ENCODE data around the gene SEPHS2.
"Not testable (repeated sequence)": the region's sequence is repeated elsewhere in the genome, so short reads cannot be mapped to it uniquely, and the experiment has no call there.

Gene SEPHS2

DNA sequence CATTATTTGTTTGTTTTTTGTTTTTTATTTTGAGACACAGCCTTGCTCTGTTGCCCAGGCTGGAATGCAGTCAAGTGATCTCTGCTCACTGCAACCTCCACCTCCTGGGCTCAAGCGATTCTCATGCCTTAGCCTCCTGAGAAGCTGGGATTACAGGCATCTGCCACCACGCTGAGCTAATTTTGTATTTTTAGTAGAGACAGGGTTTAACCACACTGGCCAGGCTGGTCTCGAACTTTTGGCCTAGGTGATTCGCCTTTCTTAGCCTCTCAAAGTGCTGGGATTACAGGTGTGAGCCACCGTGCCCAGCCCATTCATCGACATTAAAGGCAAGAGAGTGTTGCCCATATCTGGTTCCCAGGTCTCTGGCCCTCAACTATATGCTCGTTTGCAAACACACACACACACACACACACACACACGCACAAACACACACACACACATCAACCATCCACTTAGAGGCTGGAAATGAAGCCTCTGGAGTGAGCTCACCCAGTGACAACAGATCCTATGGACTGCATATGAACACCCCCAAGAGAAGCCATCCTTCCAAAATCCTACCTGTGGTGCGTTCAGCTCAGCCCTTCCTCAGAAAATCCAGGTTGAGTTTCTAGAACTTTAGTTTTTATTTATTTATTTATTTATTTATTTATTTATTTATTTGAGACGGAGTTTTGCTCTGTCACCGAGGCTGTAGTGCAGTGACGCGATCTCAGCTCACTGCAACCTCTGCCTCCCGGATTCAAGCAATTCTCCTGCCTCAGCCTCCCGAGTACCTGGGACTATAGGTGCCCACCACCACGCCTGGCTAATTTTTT lies 12.3 kb upstream of the SEPHS2 start (continued):
- TF ChIP-seq, protein P1, sequence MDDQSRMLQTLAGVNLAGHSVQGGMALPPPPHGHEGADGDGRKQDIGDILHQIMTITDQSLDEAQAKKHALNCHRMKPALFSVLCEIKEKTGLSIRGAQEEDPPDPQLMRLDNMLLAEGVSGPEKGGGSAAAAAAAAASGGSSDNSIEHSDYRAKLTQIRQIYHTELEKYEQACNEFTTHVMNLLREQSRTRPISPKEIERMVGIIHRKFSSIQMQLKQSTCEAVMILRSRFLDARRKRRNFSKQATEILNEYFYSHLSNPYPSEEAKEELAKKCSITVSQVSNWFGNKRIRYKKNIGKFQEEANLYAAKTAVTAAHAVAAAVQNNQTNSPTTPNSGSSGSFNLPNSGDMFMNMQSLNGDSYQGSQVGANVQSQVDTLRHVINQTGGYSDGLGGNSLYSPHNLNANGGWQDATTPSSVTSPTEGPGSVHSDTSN (CRISPR knock-in tag; IDR thresholded peaks at IDR 0.05) = no peak
- TF ChIP-seq, protein P2, sequence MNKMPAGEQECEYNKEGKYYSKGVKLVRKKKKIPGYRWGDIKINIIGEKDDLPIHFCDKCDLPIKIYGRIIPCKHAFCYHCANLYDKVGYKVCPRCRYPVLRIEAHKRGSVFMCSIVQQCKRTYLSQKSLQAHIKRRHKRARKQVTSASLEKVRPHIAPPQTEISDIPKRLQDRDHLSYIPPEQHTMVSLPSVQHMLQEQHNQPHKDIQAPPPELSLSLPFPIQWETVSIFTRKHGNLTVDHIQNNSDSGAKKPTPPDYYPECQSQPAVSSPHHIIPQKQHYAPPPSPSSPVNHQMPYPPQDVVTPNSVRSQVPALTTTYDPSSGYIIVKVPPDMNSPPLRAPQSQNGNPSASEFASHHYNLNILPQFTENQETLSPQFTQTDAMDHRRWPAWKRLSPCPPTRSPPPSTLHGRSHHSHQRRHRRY (tag by site-specific recombination; IDR thresholded peaks at IDR 0.05) = no peak
- TF ChIP-seq, protein P3, sequence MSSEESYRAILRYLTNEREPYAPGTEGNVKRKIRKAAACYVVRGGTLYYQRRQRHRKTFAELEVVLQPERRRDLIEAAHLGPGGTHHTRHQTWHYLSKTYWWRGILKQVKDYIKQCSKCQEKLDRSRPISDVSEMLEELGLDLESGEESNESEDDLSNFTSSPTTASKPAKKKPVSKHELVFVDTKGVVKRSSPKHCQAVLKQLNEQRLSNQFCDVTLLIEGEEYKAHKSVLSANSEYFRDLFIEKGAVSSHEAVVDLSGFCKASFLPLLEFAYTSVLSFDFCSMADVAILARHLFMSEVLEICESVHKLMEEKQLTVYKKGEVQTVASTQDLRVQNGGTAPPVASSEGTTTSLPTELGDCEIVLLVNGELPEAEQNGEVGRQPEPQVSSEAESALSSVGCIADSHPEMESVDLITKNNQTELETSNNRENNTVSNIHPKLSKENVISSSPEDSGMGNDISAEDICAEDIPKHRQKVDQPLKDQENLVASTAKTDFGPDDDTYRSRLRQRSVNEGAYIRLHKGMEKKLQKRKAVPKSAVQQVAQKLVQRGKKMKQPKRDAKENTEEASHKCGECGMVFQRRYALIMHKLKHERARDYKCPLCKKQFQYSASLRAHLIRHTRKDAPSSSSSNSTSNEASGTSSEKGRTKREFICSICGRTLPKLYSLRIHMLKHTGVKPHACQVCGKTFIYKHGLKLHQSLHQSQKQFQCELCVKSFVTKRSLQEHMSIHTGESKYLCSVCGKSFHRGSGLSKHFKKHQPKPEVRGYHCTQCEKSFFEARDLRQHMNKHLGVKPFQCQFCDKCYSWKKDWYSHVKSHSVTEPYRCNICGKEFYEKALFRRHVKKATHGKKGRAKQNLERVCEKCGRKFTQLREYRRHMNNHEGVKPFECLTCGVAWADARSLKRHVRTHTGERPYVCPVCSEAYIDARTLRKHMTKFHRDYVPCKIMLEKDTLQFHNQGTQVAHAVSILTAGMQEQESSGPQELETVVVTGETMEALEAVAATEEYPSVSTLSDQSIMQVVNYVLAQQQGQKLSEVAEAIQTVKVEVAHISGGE (tag by site-specific recombination; conservative IDR thresholded peaks at IDR 0.05; ENCODE audit: low read depth) = peak; percentile 65
- TF ChIP-seq SP3 (tag by site-specific recombination; IDR thresholded peaks at IDR 0.05) (no peak), YY2 (tag by site-specific recombination; IDR thresholded peaks at IDR 0.05) (no peak)
- TF ChIP-seq, protein P4, sequence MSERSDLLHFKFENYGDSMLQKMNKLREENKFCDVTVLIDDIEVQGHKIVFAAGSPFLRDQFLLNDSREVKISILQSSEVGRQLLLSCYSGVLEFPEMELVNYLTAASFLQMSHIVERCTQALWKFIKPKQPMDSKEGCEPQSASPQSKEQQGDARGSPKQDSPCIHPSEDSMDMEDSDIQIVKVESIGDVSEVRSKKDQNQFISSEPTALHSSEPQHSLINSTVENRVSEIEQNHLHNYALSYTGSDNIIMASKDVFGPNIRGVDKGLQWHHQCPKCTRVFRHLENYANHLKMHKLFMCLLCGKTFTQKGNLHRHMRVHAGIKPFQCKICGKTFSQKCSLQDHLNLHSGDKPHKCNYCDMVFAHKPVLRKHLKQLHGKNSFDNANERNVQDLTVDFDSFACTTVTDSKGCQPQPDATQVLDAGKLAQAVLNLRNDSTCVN (tag by site-specific recombination; optimal IDR thresholded peaks at IDR 0.05) = no peak

DNA sequence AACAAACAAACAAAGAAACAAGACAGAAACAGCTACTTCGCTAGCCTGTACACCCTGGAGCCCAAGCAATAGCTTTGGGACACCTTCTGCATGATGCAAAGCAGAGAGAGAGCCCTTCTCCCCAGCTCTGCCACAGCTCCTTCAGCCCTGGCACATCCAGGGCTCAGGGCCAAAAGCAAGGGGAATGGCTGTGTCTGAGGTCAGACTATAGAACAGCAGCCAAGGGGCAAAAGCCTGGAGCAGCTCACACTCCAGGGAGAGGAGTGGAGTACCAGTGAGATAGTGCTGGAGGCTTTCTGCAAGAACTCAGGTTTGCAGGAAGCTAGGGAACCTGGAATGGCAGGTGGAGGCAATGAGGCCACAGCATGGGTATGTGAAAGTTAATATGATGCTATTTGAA lies 11.6 kb upstream of the SEPHS2 start:
- POLR2A ChIA-PET = no interaction called here
- H3K4me1 ChIP-seq (ENCODE audit: control insufficient read depth, insufficient read depth, low read length) = no peaks in the 10 kb centered on the region
- no peak overlapping the region for H3K27ac ChIP-seq (ENCODE audit: extremely low read depth, low read depth, low read length)
- TF ChIP-seq ZNF394 (tag by site-specific recombination; IDR thresholded peaks at IDR 0.05; ENCODE audit: borderline replicate concordance) (peak; percentile 37; the same call in 1 of the 2 replicates), ZNF114 (tag by site-specific recombination; IDR thresholded peaks at IDR 0.05) (no peak)
- H3K36me3 ChIP-seq (ENCODE audit: control insufficient read depth in 2 of 2, insufficient read depth in 1 of 2, low read length in 2 of 2) = no peaks in the 10 kb centered on the region
- CTCF ChIA-PET = interaction anchor here (1.4 to 6.6 kb wide), 3 partner anchors 8 to 158 kb away, joined by 4 to 39 read pairs (median 15); no protein-coding TSS in a partner anchor
- no peaks in the 10 kb centered on the region for H3K9me3 ChIP-seq (ENCODE audit: control insufficient read depth, insufficient read depth, low read depth, low read length)
- no peak overlapping the region for H3K4me3 ChIP-seq (ENCODE audit: low read depth, low read length)

DNA sequence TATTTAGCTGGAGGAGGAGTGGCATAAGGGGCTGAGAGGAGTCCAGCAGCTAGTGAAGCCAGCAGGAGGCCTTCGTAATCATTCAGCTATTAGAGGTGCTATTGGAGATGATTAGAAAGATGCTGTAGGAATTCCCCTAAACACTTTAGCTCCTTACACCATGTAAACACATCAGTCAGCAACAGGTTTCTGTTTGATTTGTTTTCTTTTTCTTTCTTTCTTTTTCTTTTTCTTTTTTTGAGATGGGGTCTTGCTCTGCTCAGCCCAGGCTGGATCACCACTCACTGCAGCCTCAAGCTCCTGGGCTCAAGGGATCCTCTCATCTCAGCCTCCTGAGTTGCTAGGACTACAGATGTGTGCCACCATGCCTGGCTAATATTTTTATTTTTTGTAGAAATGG lies 10.6 kb upstream of the SEPHS2 start:
- TF ChIP-seq ZNF830 (tag by site-specific recombination; IDR thresholded peaks at IDR 0.05; ENCODE audit: low read depth) (no peak), SCRT1 (tag by site-specific recombination; IDR thresholded peaks at IDR 0.05; ENCODE audit: borderline replicate concordance) (peak; percentile 79), ZNF629 (tag by site-specific recombination; IDR thresholded peaks at IDR 0.05) (no peak), SCRT2 (tag by site-specific recombination; IDR thresholded peaks at IDR 0.05) (peak; percentile 93)
- TF ChIP-seq, protein P5, sequence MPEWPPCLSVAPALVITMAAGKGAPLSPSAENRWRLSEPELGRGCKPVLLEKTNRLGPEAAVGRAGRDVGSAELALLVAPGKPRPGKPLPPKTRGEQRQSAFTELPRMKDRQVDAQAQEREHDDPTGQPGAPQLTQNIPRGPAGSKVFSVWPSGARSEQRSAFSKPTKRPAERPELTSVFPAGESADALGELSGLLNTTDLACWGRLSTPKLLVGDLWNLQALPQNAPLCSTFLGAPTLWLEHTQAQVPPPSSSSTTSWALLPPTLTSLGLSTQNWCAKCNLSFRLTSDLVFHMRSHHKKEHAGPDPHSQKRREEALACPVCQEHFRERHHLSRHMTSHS (tag by site-specific recombination; IDR thresholded peaks at IDR 0.05) = no peak
- H3K4me3 ChIP-seq (ENCODE audit: low read depth, low read length) = no peak overlapping the region
- H3K36me3 ChIP-seq (ENCODE audit: control insufficient read depth in 2 of 2, insufficient read depth in 1 of 2, low read length in 2 of 2) = no peaks in the 10 kb centered on the region
- POLR2A ChIA-PET = no interaction called here
- no peaks in the 10 kb centered on the region for H3K4me1 ChIP-seq (ENCODE audit: control insufficient read depth, insufficient read depth, low read length)
- no peak overlapping the region for H3K27ac ChIP-seq (ENCODE audit: extremely low read depth, low read depth, low read length)
- H3K9me3 ChIP-seq (ENCODE audit: control insufficient read depth, insufficient read depth, low read depth, low read length) = no peaks in the 10 kb centered on the region
- CTCF ChIA-PET = interaction anchor here (0.5 to 6.6 kb wide), 5 partner anchors 7 to 245 kb away, joined by 3 to 39 read pairs (median 4); no protein-coding TSS in a partner anchor

DNA sequence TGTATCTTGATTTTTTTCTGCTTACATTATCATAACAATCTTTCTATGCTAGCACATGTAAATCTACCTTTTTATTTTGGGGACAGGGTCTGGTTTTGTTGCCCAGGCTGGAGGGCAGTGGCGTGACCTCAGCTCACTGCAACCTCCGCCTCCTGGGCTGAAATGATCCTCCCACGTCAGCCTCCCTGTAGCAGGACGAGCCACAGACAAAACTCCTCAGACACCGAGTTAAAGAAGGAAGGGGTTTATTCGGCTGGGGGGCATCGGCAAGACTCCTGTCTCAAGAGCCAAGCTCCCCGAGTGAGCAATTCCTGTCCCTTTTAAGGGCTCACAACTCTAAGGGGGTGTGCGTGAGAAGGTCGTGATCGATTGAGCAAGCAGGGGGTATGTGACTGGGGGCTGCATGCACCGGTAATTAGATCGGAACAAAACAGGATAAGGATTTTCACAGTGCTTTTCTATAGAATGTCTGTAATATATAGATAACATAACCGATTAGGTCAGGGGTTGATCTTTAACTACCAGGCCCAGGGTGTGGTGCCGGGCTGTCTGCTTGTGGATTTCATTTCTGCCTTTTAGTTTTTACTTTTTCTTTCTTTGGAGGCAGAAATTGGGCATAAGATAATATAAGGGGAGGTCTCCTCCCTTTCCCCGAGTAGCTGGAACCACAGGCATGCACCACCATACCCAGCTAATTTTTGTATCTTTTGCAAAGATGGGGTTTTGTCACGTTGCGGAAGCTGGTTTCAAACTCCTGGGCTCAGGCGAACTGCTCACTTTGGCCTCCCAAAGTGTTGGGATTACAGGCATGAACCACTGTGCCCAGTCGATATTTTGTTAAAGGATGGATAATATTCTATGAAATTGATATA lies 7.3 kb upstream of the SEPHS2 start:
- H3K27ac ChIP-seq (ENCODE audit: extremely low read depth, low read depth, low read length); H3K36me3 ChIP-seq (ENCODE audit: control insufficient read depth in 2 of 2, insufficient read depth in 1 of 2, low read length in 2 of 2); H3K9me3 ChIP-seq (ENCODE audit: control insufficient read depth, insufficient read depth, low read depth, low read length); H3K4me3 ChIP-seq (ENCODE audit: low read depth, low read length); POLR2A ChIA-PET; H3K4me1 ChIP-seq (ENCODE audit: control insufficient read depth, insufficient read depth, low read length): not testable (repeated sequence)
- CTCF ChIA-PET = interaction anchor here (0.7 to 1.0 kb wide), 2 partner anchors 23 to 38 kb away, joined by 3 read pairs; partner anchors contain the start of gene DCTPP1

All from HEK293 (cell line).